KG1 (cell line): Measurements from ENCODE around the gene LRPAP1.

Experiments
- DNase-seq: peaks from one replicate; lab custom pipeline; 2025; lab: John Stamatoyannopoulos, UW

The LRPAP1 gene

DNA sequence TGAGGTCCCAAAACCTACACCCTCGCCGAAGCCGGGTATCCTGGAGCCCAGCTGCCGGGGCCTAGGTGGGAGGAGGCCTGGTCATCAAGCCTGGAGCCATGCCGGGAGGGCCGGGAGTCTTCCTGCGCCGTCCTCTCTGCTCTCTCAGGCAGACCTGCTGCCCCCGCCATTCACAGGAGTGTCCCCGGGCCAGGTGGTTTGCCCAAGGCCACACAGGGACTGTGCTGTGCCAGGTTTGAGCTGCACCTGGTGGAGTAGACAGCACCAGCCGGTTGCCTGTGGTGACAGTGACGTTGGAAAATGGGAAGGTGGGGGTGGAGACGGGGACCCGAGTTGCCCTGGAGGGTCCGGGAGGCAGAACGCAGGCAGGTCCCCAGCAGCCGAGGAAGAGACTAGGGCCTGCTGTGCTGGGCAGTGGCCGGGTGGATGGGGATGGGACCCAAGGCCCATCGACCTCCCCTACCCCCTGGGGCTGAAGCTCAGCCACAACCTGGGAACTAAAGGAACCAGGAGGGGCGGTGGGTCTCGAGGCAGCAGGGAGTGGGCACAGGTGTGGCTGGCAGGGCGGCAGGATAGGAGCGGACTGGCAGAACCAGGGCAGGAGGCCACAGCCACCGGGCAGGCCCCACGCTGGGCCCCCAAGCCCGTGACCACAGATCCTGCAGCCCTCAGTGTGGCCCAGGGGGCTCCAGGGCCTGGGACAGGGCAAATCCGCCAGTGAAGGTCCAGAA is 59.6 kb downstream of the LRPAP1 start:
- no peak for DNase-seq

- no peak for DNase-seq
These were observed 60.3 kb downstream of the LRPAP1 start for GRCh38 chr4:3471886-3472285.

DNA sequence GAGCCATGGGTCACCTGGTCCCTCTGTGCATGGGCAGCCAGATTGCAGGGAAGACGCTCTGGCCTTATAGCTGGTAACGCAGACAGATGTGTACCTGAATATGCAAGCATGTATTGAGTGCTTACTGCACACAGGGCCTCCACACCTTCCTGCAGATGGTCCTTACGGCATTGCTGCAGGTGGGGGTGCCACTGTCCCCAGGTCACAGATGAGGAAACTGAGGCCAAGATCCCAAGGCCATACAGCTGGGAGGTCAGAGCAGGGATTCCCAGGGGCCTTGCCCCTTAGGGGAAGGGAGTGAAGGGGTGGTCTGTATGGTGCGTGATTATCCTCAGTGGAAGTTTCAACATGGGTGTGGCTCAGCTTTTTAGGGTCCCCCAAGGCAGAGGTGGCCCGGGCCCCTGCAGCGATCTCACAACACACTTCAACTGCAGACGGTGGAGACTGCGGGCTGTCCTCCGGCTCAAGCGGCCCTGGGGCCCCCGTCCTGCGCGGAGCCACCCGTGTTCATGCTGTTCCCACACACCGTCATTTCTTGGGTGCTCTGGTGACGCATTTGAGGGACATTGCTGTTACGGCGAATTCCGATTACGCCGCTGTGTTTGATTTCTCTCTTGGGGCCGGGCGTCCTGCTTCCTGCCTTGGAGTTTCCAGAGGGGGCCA is 61.0 kb downstream of the LRPAP1 start:
- no peak for DNase-seq

GRCh38 chr4:3470244-3471097 is 61.8 kb downstream of the LRPAP1 start:
- DNase-seq = no peak

DNA sequence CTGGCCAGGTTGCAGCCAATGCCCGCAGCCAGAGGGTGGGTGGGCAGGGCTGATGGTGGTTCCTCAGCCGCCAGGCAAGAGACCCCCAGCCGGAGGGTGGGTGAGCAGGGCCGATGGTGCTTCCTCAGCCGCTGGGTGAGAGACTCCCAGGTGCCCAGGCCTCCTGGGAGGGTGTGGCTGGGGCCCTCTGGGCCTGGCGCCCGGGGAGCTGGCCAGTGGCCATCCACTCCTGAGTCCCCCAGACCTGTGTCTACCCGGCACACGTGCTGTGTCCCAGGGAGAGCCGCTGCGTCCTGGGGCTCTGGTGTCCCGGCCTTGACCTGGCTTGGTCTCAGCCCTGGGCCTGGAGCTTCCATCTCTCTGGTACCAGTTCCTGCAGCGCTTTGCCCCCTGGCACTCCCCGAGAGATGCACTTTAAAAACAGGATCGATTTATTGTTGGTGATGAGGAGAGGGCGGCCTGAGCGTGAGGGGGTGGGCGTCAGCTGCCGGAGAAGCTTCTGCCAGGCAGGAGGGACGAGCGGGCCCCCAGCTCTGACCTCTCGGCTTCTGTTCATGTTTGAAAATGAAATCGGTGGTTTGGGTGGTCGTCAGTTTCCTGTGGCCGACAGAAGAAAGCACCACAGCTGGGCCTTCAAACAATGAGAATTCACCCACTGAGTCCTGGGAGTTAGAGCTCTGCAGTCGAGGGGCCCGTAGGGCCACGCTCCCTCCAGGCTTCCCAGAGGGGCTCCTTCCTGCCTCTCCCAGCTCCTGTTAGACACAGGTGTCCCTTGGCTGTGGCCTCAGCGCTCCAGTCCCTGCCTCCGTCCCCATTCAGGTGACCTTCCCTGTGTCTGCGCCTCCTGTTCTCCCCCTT is 62.6 kb downstream of the LRPAP1 start:
- DNase-seq = no peak

- no peak for DNase-seq
These were observed 63.4 kb downstream of the LRPAP1 start for GRCh38 chr4:3468804-3469203.

DNA sequence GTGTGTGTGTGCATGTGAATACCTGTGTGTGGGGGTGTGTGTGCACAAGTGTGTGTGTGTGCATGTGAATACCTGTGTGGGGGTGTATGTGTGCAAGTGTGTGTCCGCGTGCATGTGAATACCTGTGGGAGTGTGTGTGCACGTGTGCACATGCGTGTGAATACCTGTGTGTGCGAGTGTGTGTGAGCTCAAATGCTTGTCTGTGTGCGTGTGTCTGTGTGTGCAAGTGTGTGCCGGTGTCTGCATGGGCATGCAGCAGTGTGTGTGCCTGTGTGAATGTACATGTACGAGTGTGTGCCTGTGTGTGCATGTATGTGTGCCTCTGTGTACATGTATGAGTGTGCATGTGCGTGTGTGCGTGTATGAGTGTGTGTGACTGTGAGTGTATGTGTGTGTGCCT is 64.1 kb downstream of the LRPAP1 start:
- no peak for DNase-seq

DNA sequence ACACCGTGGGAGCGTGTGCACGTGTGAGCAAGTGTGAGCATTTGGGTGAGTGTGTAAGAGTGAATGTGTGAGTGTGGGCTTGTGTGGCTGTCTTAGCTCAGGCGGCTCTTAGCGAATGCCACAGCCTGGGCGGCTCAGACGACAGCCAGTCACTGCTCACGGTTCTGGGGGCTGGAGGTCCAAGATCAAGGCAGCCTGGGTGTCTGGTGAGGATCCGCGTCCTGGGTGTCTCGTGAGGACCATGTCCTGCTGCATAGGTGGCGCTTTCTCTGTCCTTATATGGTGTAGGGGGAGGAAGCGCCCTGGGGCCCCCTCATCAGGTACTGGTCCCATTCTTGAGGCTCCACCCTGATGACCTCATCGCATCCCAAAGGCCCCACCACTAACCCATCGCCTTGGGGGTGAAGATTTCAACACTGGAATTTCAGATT is 64.6 kb downstream of the LRPAP1 start:
- no peak for DNase-seq

DNA sequence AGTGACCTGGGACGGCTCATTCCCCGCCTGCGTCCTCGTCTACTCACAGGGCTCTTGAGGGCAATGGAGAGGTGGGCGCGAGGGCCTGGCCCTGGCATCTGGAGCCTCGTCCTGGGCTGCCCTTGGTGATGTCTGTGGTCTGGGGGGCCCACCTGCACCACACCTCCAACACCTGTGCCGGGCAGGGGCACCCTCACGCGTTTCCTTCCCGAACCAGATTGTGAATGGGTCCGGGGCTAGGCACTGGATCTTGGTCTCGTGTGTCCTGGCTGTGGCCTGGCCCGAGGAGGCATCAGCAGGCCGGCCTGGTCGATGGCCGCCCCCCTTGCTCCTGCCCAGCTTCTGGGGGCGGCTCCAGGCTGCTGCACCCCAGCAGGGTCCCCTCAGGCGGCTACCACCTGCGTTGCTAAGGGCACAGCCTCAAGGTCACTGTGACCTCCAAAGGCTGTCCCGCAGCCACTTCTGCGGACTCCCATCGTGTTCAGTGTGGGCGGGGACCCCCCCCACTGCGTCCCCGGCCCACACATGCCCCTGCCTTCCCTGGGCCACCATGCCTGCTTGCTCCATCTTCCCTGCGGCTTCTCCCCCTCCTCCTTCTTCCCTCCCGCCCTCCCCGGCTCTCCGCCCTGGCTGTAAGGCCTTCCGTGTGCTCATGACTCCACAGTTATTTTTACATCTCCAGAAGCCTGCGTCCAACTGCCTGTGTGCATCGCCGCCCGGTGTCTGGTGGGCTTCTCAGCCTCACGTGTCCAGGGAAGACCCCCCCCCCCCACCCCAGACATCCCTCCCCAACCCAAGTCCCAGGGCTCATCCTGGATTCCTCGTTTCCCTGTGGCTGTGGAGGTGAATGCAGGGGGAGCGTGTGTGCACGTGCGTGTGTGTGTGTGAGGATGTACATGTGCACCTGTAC is 65.3 kb downstream of the LRPAP1 start:
- DNase-seq = no peak

DNA sequence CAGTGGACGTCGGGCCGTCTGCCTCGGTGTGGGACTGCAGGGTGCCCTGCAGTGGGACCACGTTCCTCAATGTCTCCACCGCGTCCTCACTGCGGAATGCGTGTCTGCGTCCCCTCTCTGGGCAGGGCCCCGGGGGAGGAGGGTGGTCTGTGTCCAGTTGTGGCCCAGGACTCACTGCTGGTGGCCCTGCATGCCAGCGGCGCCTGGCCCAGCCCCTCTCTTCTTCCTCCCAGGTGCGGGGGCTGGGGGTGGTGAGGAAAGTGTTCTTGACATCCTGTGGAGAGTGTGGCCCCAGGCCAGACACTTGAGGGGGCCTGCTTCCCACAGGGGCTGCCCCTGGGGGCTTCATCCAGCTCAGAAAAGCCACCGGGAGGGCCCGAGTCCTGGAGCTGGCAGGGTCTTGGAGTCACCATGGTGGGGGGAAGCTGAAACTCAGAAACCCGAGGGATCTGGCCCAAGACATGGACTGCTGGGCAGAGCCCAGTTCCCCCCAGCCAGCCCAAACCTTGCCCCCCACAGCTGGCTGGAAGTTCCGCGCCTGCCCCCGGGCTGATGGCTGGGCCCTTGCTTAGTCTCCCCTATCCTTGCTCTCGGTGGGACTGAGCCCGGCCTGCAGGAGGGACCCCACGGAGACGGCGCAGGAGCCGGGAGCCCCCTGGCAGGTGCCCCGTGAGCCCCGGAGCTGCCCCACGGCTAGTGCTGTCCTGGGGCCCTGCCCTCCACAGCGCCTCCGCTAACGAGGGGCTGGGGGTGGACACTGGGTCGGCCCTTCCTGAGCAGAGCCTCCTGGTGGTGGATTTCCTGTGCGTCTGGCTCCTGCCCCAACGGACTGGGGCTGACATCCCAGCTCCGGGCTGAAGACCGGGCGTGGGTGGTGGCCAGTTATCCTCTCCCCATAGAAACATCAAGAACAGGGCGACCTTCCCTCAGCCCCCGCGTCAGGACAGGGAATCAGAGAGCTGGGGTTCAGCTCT is 66.2 kb downstream of the LRPAP1 start:
- no peak for DNase-seq

- DNase-seq = no peak
These were observed 67.1 kb downstream of the LRPAP1 start for GRCh38 chr4:3464911-3465697.

DNA sequence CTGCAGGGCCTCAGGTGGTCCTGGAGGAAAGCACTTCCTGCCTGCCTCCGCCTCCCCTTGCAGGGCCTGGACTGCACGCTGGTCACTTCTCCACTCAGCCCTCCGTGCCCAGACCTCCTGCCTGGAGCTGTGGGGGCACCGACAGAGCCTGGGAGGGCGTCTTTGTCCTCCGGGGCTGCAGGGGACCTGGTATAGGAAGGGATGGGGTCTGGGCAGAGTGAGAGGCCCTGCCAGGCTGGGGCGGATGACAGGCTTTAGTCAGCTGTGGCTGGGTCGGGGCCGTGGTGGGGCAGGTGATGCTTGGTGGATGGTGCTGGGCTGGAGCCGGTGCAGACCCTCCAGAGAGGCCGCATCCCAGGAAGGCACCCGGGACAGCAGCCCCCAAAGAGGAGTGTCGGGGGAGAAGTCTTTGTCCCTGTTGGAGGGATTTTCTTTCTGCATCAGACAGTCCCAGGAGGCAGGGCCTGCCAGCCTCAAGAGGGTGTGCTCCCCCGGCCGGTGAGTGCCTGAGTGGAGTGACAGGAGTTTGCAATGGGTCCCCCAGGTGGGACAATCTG is 67.8 kb downstream of the LRPAP1 start:
- DNase-seq = no peak

- no peak for DNase-seq
These were observed 68.5 kb downstream of the LRPAP1 start for GRCh38 chr4:3463556-3464348.

GRCh38 chr4:3462790-3463415 is 69.3 kb downstream of the LRPAP1 start, which contains the start of gene DOK7:
Gene DOK7 (plus strand): TSS chr4:3463306. CDS start chr4:3463376, 70 bp downstream.
- no peak for DNase-seq

- DNase-seq = no peak
These were observed 69.9 kb downstream of the LRPAP1 start for GRCh38 chr4:3462321-3462789.

GRCh38 chr4:3461515-3462291 is 70.5 kb downstream of the LRPAP1 start:
- DNase-seq = no peak
